ENCODE data around the gene KLK10.

DNA sequence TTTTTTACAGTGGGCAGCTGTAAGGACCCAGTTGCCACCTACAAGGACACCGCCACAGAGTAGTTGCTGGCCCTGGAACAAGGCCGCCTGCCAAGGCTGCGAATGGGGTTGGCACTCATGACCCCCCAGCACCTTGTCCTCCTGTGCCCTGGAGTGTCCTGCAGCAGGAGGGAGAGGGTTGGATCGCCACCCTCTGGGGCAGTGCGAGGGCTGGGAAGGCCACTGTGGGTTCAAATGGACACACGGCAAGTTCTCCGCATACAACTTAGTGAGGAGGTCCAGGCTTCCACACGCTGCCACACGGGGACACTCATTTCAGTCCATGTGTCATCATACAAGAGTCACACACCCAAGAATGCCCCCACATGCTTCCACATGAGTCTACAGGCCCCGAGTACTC lies 19.1 kb downstream of the KLK10 start:
- TF ChIP-seq, protein P1, sequence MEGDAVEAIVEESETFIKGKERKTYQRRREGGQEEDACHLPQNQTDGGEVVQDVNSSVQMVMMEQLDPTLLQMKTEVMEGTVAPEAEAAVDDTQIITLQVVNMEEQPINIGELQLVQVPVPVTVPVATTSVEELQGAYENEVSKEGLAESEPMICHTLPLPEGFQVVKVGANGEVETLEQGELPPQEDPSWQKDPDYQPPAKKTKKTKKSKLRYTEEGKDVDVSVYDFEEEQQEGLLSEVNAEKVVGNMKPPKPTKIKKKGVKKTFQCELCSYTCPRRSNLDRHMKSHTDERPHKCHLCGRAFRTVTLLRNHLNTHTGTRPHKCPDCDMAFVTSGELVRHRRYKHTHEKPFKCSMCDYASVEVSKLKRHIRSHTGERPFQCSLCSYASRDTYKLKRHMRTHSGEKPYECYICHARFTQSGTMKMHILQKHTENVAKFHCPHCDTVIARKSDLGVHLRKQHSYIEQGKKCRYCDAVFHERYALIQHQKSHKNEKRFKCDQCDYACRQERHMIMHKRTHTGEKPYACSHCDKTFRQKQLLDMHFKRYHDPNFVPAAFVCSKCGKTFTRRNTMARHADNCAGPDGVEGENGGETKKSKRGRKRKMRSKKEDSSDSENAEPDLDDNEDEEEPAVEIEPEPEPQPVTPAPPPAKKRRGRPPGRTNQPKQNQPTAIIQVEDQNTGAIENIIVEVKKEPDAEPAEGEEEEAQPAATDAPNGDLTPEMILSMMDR (IDR thresholded peaks at IDR 0.05) = no peak
- no peak for TF ChIP-seq POLR2A (IDR thresholded peaks at IDR 0.05; ENCODE audit: low read depth)

Measured in esophagus muscularis mucosa (tissue), 3 donors.